ENCODE data around the gene PLEKHG4B. TPM values are rescaled to one million over a fixed set of nuclear protein-coding genes. Genes with fewer than 3 reads are reported as not detected.
"Not testable (repeated sequence)": the region's sequence is repeated elsewhere in the genome, so short reads cannot be mapped to it uniquely, and the experiment has no call there.

Gene PLEKHG4B
- total and polyA plus RNA-seq, 2 experiments from 2014 or later, result 9.9 to 20.1 TPM

- H3K27me3 ChIP-seq, result no peaks in the 10 kb centered on the region
- no peak overlapping the region for H3K27ac ChIP-seq
- no peaks in the 10 kb centered on the region for H3K9me3 ChIP-seq (ENCODE audit: low read depth)
- H3K36me3 ChIP-seq, result peaks cover 31% of the 10 kb centered on the region
- TF ChIP-seq, protein P1, sequence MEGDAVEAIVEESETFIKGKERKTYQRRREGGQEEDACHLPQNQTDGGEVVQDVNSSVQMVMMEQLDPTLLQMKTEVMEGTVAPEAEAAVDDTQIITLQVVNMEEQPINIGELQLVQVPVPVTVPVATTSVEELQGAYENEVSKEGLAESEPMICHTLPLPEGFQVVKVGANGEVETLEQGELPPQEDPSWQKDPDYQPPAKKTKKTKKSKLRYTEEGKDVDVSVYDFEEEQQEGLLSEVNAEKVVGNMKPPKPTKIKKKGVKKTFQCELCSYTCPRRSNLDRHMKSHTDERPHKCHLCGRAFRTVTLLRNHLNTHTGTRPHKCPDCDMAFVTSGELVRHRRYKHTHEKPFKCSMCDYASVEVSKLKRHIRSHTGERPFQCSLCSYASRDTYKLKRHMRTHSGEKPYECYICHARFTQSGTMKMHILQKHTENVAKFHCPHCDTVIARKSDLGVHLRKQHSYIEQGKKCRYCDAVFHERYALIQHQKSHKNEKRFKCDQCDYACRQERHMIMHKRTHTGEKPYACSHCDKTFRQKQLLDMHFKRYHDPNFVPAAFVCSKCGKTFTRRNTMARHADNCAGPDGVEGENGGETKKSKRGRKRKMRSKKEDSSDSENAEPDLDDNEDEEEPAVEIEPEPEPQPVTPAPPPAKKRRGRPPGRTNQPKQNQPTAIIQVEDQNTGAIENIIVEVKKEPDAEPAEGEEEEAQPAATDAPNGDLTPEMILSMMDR (IDR thresholded peaks at IDR 0.05; ENCODE audit: low read depth, low read length), result no peak
- no peak overlapping the region for H3K4me3 ChIP-seq
- H3K4me1 ChIP-seq (ENCODE audit: low read depth), result no peaks in the 10 kb centered on the region
- no peak for DNase-seq (ENCODE audit: low read depth in 1 of 2, low spot score in 1 of 2)
Observed at GRCh38 chr5:234450-234849, 142.5 kb downstream of the PLEKHG4B start.

GRCh38 chr5:235527-235926 is 143.6 kb downstream of the PLEKHG4B start:
- not testable (repeated sequence) for H3K9me3 ChIP-seq (ENCODE audit: low read depth); H3K4me1 ChIP-seq (ENCODE audit: low read depth); H3K4me3 ChIP-seq; H3K27me3 ChIP-seq; DNase-seq (ENCODE audit: low read depth in 1 of 2, low spot score in 1 of 2); H3K27ac ChIP-seq
- H3K36me3 ChIP-seq, result peaks cover 32% of the 10 kb centered on the region

DNA sequence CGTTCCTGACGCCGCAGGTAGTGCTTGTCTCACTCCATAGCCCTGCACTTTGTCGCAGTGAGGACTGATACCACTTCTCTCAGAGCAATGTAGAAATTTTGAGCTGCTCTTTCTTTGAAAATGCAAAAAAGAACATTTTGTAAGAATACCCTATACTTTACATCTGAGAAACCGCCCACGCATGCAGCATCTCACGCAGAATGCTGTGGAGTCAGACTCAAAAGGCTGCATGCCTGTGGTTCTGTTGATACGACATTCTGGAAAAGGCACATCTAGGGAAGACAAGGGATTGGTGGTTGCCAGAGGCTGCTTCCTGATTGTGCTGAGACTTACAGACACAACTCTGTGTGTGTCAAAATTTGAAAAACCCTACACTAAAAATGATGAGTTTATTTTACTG is 146.0 kb downstream of the PLEKHG4B start:
- H3K36me3 ChIP-seq, result peaks cover 39% of the 10 kb centered on the region
- H3K27me3 ChIP-seq; H3K4me3 ChIP-seq; H3K9me3 ChIP-seq (ENCODE audit: low read depth); H3K27ac ChIP-seq; H3K4me1 ChIP-seq (ENCODE audit: low read depth): not testable (repeated sequence)
- DNase-seq (ENCODE audit: low read depth in 1 of 2, low spot score in 1 of 2), result peak in 1 of 2 donors; percentile 20

Other genes with a start within 250 kb of the PLEKHG4B start
- gene LRRC14B, start 99.3 kb downstream of the PLEKHG4B start, total RNA-seq, result 1.6 and 3.6 TPM in 2 replicates
- gene LRRC14B, start 99.3 kb downstream of the PLEKHG4B start, polyA plus RNA-seq, result 1.5 and 2.7 TPM in 2 replicates
- gene CCDC127, start 126.0 kb downstream of the PLEKHG4B start, total RNA-seq, result 6.4 and 11.3 TPM in 2 replicates
- gene CCDC127, start 126.0 kb downstream of the PLEKHG4B start, polyA plus RNA-seq, result 15.9 and 19.3 TPM in 2 replicates
- gene SDHA, start 126.2 kb downstream of the PLEKHG4B start, total RNA-seq, result 207 and 247 TPM in 2 replicates
- gene SDHA, start 126.2 kb downstream of the PLEKHG4B start, polyA plus RNA-seq, result 328 and 410 TPM in 2 replicates
- gene PDCD6, start 179.5 kb downstream of the PLEKHG4B start, total RNA-seq, result 69.6 and 101 TPM in 2 replicates
- gene PDCD6, start 179.5 kb downstream of the PLEKHG4B start, polyA plus RNA-seq, result 115 and 145 TPM in 2 replicates
- 1.2 and 1.4 TPM in 2 replicates for gene AHRR, start 229.5 kb downstream of the PLEKHG4B start, total RNA-seq
- 0.34 and 0.99 TPM in 2 replicates for gene AHRR, start 229.5 kb downstream of the PLEKHG4B start, polyA plus RNA-seq